Effector memory CD4-positive, alpha-beta T cell (primary cell): ENCODE measurements around the gene ACBD3.
A peak's percentile ranks its signal among the peaks of the same experiment; 100 is the strongest.

ENCODE experiments used
- DNase-seq, 3 donors: peaks; one replicate each; pipeline ENCODE4 v3.0.0-alpha.2; 2020
- H3K27ac ChIP-seq: 2 replicates; pipeline ENCODE4 v1.7.0; 2013; ENCODE audit warnings: mild to moderate bottlenecking, low read length, moderate library complexity; ENCODE audit not compliant: insufficient read depth, poor library complexity, severe bottlenecking
- H3K27me3 ChIP-seq: replicated peaks from 2 replicates; pipeline ENCODE4 v1.7.0; 2013; ENCODE audit warnings: mild to moderate bottlenecking, low read length; ENCODE audit not compliant: insufficient read depth, control insufficient read depth, poor library complexity, severe bottlenecking
- H3K36me3 ChIP-seq: 2 replicates; pipeline ENCODE4 v1.7.0; 2013; ENCODE audit warnings: mild to moderate bottlenecking, low read length, moderate library complexity; ENCODE audit not compliant: control insufficient read depth, insufficient read depth
- H3K4me1 ChIP-seq: 2 replicates; pipeline ENCODE4 v1.7.0; 2013; ENCODE audit warnings: low read length, mild to moderate bottlenecking; ENCODE audit not compliant: control insufficient read depth, insufficient read depth, poor library complexity, severe bottlenecking
- H3K4me3 ChIP-seq: 2 replicates; pipeline ENCODE4 v1.7.0; 2013; ENCODE audit warnings: low read length, low read depth, mild to moderate bottlenecking; ENCODE audit not compliant: insufficient read depth, poor library complexity, severe bottlenecking
- H3K9me3 ChIP-seq: 2 replicates; pipeline ENCODE4 v1.7.0; 2013; ENCODE audit warnings: mild to moderate bottlenecking, low read length, moderate library complexity; ENCODE audit not compliant: control insufficient read depth

The ACBD3 gene

GRCh38 chr1:226107471-226108460 is 78.8 kb downstream of the ACBD3 start:
- Histone ChIP-seq H3K36me3 (no peaks in the 10 kb centered on the region), H3K27me3 (no peaks in the 10 kb centered on the region), H3K27ac (no peak overlapping the region), H3K9me3 (no peaks in the 10 kb centered on the region), H3K4me1 (peaks cover 6% of the 10 kb centered on the region), H3K4me3 (no peak overlapping the region)
- DNase-seq = no peak

- H3K9me3 ChIP-seq = no peaks in the 10 kb centered on the region
- no peak overlapping the region for H3K27ac ChIP-seq
- H3K36me3 ChIP-seq = no peaks in the 10 kb centered on the region
- H3K4me1 ChIP-seq = no peaks in the 10 kb centered on the region
- no peaks in the 10 kb centered on the region for H3K27me3 ChIP-seq
- no peak for DNase-seq
- no peak overlapping the region for H3K4me3 ChIP-seq
Observed at GRCh38 chr1:226104671-226105121, 81.8 kb downstream of the ACBD3 start.

GRCh38 chr1:226100436-226101391 is 85.8 kb downstream of the ACBD3 start:
- no peaks in the 10 kb centered on the region for H3K36me3 ChIP-seq

GRCh38 chr1:226098870-226099835 is 87.4 kb downstream of the ACBD3 start:
- Histone ChIP-seq H3K4me3 (no peak overlapping the region), H3K27me3 (no peaks in the 10 kb centered on the region), H3K27ac (no peak overlapping the region), H3K9me3 (no peaks in the 10 kb centered on the region), H3K4me1 (no peaks in the 10 kb centered on the region), H3K36me3 (no peaks in the 10 kb centered on the region)
- DNase-seq = no peak

More at GRCh38 chr1:226100436-226101391, 85.8 kb downstream of the ACBD3 start:
- H3K27ac ChIP-seq = no peak overlapping the region
- DNase-seq = peak in 1 of 3 donors; percentile 24
- H3K4me3 ChIP-seq = peak overlapping the region; percentile 38
- no peaks in the 10 kb centered on the region for H3K4me1 ChIP-seq
- H3K27me3 ChIP-seq = no peaks in the 10 kb centered on the region
- H3K9me3 ChIP-seq = no peaks in the 10 kb centered on the region

- Histone ChIP-seq H3K27ac (no peak overlapping the region), H3K27me3 (no peaks in the 10 kb centered on the region)
- no peak for DNase-seq
Observed at GRCh38 chr1:226097866-226098625, 88.5 kb downstream of the ACBD3 start.

GRCh38 chr1:226095286-226095685 is 91.3 kb downstream of the ACBD3 start:
- Histone ChIP-seq H3K9me3 (no peaks in the 10 kb centered on the region), H3K27ac (no peak overlapping the region), H3K36me3 (no peaks in the 10 kb centered on the region), H3K4me1 (no peaks in the 10 kb centered on the region), H3K27me3 (no peaks in the 10 kb centered on the region), H3K4me3 (no peak overlapping the region)
- DNase-seq = no peak

More at GRCh38 chr1:226097866-226098625, 88.5 kb downstream of the ACBD3 start:
- H3K36me3 ChIP-seq = no peaks in the 10 kb centered on the region
- no peaks in the 10 kb centered on the region for H3K9me3 ChIP-seq
- no peak overlapping the region for H3K4me3 ChIP-seq
- no peaks in the 10 kb centered on the region for H3K4me1 ChIP-seq
